SU-DHL-6 (cell line): ENCODE measurements around the gene AGRN.

Experiments used
- H2AFZ ChIP-seq: fragments of 200-600 bp; sonication (generic); 2 replicates; pipeline ENCODE4 v1.6.1; 2014; ENCODE audit warnings: low read depth, mild to moderate bottlenecking, moderate library complexity, mixed read lengths, antibody characterized with exemption, low read length; ENCODE audit not compliant: severe bottlenecking
- H3F3A ChIP-seq: fragments of 200-600 bp; shearing (Covaris generic); 2 replicates; pipeline ENCODE4 v1.6.0; 2016; ENCODE audit warnings: antibody characterized with exemption, mild to moderate bottlenecking; ENCODE audit not compliant: insufficient read depth
- H3K27ac ChIP-seq: fragments of 200-600 bp; sonication (generic); 2 replicates; pipeline ENCODE4 v1.5.1; 2016; ENCODE audit warnings: low read depth, mild to moderate bottlenecking, low read length, moderate library complexity, mixed read lengths
- H3K27me3 ChIP-seq: fragments of 200-600 bp; sonication (generic), shearing (Covaris generic); 2 replicates; pipeline ENCODE4 v1.6.0; 2014; ENCODE audit warnings: mild to moderate bottlenecking, low read length
- H3K36me3 ChIP-seq: fragments of 200-600 bp; sonication (generic); 2 replicates; pipeline ENCODE4 v1.6.1; 2014; ENCODE audit warnings: mild to moderate bottlenecking, low read length, mixed read lengths
- H3K4me2 ChIP-seq: fragments of 300-600, 200-600 bp; shearing (Covaris generic), sonication (generic); 2 replicates; pipeline ENCODE4 v1.6.0; 2014; ENCODE audit warnings: low read length, low read depth, mild to moderate bottlenecking; ENCODE audit not compliant: poor library complexity, severe bottlenecking
- H3K4me3 ChIP-seq: fragments of 200-600 bp; sonication (generic); 2 replicates; pipeline ENCODE4 v1.5.1; 2014; ENCODE audit warnings: antibody characterized with exemption, low read length, mild to moderate bottlenecking, mixed read lengths; ENCODE audit not compliant: insufficient read depth, poor library complexity, severe bottlenecking
- H3K79me2 ChIP-seq: fragments of 200-600 bp; sonication (generic); 2 replicates; pipeline ENCODE4 v1.6.1; 2014; ENCODE audit warnings: mild to moderate bottlenecking, low read length, moderate library complexity; ENCODE audit not compliant: insufficient read depth
- H3K9ac ChIP-seq: fragments of 200-600 bp; sonication (generic); 2 replicates; pipeline ENCODE4 v1.7.0; 2014; ENCODE audit warnings: mild to moderate bottlenecking, low read length
- H3K9me2 ChIP-seq: fragments of 200-600 bp; sonication (generic); replicated peaks from 2 replicates; pipeline ENCODE4 v1.6.1; 2014; ENCODE audit warnings: low read length; ENCODE audit not compliant: insufficient read depth
- H3K9me3 ChIP-seq: fragments of 200-600 bp; sonication (generic); 2 replicates; pipeline ENCODE4 v1.6.1; 2014; ENCODE audit warnings: low read length, mixed read lengths; ENCODE audit not compliant: insufficient read depth
- H4K20me1 ChIP-seq: fragments of 200-600 bp; sonication (generic); 2 replicates; pipeline ENCODE4 v1.6.1; 2014; ENCODE audit warnings: low read depth, mild to moderate bottlenecking, antibody characterized with exemption, low read length, moderate library complexity, mixed read lengths
- CTCF ChIP-seq: fragments of 200-600 bp; sonication (generic); IDR thresholded peaks from one replicate; pipeline ENCODE4 v1.5.1; 2017; ENCODE audit warnings: antibody characterized with exemption, mild to moderate bottlenecking, low read length, moderate library complexity; ENCODE audit not compliant: insufficient read depth, poor library complexity, severe bottlenecking
- EZH2phosphoT487 ChIP-seq: fragments of 200-600 bp; sonication (generic), shearing (Covaris generic); conservative IDR thresholded peaks from 2 replicates; pipeline ENCODE4 v1.6.1; 2018; ENCODE audit warnings: mild to moderate bottlenecking, antibody characterized with exemption, low read length, moderate library complexity, mixed read lengths

AGRN gene

GRCh38 chr1:1021010-1021919, 1.3 kb downstream of the AGRN start:
- Histone ChIP-seq H4K20me1 (no peaks in the 10 kb centered on the region), H3K79me2 (no peaks in the 10 kb centered on the region), H3K27me3 (no peaks in the 10 kb centered on the region), H3F3A (no peaks in the 10 kb centered on the region), H3K27ac (no peak overlapping the region), H3K36me3 (no peaks in the 10 kb centered on the region), H2AFZ (no peak overlapping the region), H3K9ac (no peak overlapping the region), H3K4me2 (no peak overlapping the region), H3K9me2 (no peaks in the 10 kb centered on the region), H3K9me3 (no peaks in the 10 kb centered on the region), H3K4me3 (no peak overlapping the region)
- TF ChIP-seq CTCF (no peak), EZH2phosphoT487 (no peak)

- Histone ChIP-seq H3K36me3 (no peaks in the 10 kb centered on the region), H3K9ac (no peak overlapping the region), H3K9me2 (no peaks in the 10 kb centered on the region), H2AFZ (no peak overlapping the region), H3K27ac (no peak overlapping the region), H3K9me3 (no peaks in the 10 kb centered on the region), H3K27me3 (no peaks in the 10 kb centered on the region), H3K4me2 (no peak overlapping the region), H3K79me2 (no peaks in the 10 kb centered on the region), H3K4me3 (no peak overlapping the region), H3F3A (no peaks in the 10 kb centered on the region), H4K20me1 (no peaks in the 10 kb centered on the region)
- TF ChIP-seq EZH2phosphoT487 (no peak), CTCF (no peak)
Measured at GRCh38 chr1:1021920-1022259, 2.0 kb downstream of the AGRN start.

- no peak overlapping the region for H3K27ac ChIP-seq
- H4K20me1 ChIP-seq = no peaks in the 10 kb centered on the region
- no peak for TF ChIP-seq CTCF
- H3F3A ChIP-seq = no peaks in the 10 kb centered on the region
- no peaks in the 10 kb centered on the region for H3K27me3 ChIP-seq
- no peaks in the 10 kb centered on the region for H3K9me2 ChIP-seq
- no peak overlapping the region for H3K4me2 ChIP-seq
- H3K9me3 ChIP-seq = no peaks in the 10 kb centered on the region
- H2AFZ ChIP-seq = no peak overlapping the region
- H3K36me3 ChIP-seq = no peaks in the 10 kb centered on the region
- H3K79me2 ChIP-seq = no peaks in the 10 kb centered on the region
- no peak overlapping the region for H3K4me3 ChIP-seq
- no peak overlapping the region for H3K9ac ChIP-seq
Measured at GRCh38 chr1:1022302-1023009, 2.5 kb downstream of the AGRN start.
